Fibroblast of skin of right quadriceps (primary cell): ENCODE measurements around the gene MAP7.

Experiments used
- DNase-seq: peaks from one replicate; pipeline ENCODE4 v3.0.0-alpha.2; 2013

The MAP7 gene

DNA sequence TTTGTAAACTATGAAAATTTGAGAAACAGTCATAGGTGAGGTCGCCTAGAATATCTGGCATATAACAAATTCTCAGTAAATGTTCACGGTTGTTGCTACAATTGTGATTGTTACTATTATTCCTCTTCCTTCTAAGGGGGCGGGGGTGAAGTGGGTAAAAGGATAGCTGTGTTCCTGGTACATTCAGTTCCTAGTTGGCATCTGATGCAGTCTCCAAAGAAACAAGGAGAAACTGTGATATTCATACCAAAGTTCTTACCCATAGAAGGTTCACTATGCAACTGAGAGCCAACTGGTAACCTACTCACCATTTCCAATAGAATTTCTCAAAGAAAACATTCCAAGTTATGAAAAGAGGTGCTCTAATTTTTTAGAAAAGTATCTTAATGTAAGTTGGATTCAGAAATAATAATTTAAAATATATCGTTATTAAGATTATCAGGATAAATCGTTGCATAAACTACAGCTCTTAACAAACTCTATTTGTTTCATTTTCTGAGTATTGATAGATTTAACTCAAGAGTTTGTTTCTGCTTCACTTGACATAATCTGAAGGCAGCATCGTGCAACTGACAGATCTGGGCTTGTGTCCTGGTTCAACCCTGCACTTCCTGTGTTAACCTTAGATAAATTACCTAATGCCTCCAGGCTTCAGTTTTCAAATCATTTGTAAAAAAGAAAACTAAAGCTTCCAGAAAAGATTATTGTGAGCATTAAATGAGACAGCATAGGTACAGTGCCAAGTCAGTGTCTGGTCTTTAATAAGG lies 13.3 kb upstream of the MAP7 start:
- DNase-seq, result no peak

GRCh38 chr6:136562211-136562610 lies 12.0 kb upstream of the MAP7 start:
- no peak for DNase-seq

DNA sequence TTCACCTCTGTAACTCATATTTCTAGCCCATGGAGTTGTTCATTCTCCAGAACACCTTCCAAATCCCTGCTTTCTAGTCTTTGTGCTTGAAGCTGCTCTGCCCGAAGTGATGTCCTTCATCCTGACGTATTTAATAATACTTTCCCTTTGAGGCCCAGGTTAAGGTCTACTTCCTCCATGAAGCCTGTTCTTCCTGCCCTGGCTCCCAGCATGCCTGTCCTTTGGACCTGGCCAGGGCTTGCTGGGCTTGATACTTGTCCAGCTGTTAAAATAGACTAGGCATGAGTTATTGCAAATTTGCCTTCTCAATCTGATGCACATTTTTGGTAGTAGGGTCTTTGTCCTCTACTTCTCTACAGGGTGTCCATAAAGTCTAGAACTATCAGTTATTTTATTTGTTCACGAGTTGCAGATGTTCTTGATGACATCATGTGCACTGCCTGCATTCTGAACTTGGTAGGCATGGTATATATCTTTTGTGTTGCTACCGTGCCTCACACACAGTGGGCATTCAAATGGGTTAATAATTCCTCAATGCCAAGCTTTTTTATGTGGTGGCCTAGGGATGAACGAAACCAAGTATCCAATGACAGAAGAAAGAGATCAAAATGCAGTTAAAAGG lies 3.1 kb upstream of the MAP7 start:
- DNase-seq, result no peak

- no peak for DNase-seq
Measured at GRCh38 chr6:136552054-136552453, 1.8 kb upstream of the MAP7 start.

- no peak for DNase-seq
Measured at GRCh38 chr6:136551103-136551502, 881 bp upstream of the MAP7 start.

- no peak for DNase-seq
Measured at GRCh38 chr6:136550045-136550329, 235 bp downstream of the MAP7 start.

- DNase-seq, result no peak
Measured at GRCh38 chr6:136549300-136550044, 750 bp downstream of the MAP7 start.

DNA sequence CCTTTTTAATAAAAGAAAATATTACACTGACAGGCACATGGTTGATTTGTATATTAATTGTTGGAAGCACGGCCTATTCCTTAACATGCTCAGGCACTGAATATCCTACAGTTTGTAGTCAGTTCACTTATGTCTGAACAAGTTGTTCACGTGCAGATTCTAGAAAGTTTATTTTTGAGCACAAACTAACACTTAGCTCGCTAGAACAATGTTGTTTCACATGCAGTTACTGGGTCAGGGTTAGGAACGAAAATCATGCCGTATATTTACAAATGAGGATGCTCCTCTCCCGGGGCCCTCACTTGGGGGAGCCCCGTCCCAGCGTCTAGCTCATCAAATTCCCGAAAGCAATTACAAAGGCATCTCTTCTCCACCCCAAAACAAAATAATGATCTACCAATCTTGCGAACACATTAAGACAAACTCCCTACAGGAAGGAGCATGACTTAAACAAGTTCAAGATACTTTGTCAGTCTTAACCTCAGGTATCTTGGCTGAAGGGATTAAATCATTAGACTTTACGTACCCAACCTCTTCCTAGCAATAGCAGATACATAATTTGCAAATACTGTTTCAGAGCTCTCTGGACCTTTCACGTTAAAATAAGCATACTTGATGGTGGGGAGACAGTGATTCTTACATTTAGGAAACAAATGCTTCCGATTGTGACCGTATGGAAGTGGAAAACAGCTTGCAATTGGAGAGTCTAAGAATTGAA lies 1.5 kb downstream of the MAP7 start:
- DNase-seq, result no peak

GRCh38 chr6:136547871-136548270 lies 2.4 kb downstream of the MAP7 start:
- no peak for DNase-seq

GRCh38 chr6:136547336-136547735 lies 2.9 kb downstream of the MAP7 start:
- peak; percentile 39 for DNase-seq

DNA sequence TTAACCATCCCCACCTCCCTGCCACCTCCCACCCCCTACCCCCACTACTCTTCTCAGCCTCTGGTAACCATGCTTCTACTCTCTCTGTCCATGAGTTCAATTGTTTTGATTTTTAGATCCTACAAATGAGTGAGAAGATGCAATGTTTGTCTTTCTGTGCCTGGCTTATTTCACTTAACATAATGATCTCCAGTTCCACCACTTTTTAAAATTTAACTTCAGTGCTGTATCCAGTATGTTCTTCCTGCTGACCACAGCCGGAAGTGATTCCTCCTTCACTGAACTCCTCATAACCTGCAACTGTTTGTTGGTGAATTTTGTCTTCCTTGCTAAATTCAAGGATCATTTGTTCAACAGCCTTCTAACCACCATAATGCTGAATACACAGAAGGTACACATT lies 3.9 kb downstream of the MAP7 start:
- no peak for DNase-seq

DNA sequence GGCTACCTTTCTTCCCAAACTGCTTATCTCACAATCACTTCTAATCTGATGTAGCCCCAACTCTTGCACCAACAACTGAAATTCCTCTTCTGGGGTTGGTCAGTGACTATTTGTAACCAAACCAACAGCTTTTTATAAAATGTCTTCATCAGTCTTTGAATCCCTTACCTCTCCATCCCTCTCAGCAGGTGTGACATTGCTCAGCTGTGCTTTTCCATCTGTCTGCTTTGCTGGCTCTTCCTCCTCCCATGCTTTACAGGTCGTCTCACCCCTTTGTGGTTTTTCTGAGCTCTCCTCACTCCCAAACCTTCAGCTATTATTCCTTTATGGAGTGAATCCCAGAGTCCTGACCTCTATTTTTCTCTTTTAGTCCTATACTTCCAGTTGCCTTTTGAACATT lies 5.9 kb downstream of the MAP7 start:
- DNase-seq, result no peak

DNA sequence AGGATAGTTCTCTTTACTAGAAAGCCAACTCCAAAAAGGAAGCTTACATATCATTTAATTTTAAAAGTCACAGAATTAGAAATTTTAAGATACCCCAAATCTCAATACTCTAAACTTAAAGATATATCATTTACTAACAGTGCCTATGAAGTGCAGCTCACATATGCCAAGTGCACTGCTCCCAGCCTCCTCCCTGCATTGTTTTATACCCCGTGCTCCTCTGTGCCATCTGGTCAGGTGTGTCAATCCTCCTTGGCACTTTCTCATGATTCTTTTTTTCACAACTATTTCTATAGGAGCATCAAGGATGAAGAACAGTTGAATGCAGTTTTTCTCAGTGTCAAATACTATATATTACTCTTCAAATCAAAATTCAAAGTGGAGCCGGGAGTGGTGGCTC lies 8.8 kb downstream of the MAP7 start:
- DNase-seq, result no peak

DNA sequence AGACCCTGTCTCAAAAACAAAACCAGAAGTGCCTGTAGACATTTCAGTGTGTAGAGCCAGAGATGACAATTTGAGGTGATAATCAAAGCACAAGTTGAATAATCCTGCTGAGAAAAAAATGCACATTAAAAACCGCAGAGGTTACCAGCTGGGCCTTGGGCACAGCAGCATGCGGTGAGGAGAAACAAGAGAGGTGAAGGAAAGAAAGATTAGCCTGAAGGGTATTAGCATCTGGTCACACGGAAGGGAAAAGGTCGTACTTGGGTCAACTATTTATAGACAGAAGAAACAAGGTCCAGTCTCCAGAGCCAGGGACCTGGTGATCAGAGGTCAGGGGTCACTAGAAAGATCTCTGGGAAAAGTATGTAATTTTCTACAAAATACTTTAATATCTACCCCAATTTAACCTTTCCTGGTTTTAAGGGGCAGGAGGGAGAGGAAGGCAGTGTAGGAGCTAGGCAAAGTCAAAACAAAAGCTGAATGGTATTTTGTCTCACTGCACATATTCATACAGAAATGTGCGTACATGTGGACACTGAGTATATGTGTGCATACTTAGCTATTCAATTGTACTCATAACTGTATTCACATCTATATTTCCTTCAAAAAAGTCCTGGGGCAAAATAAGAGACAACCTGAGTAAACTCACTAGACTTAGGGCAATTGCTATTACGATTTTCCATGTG lies 10.1 kb downstream of the MAP7 start:
- no peak for DNase-seq

DNA sequence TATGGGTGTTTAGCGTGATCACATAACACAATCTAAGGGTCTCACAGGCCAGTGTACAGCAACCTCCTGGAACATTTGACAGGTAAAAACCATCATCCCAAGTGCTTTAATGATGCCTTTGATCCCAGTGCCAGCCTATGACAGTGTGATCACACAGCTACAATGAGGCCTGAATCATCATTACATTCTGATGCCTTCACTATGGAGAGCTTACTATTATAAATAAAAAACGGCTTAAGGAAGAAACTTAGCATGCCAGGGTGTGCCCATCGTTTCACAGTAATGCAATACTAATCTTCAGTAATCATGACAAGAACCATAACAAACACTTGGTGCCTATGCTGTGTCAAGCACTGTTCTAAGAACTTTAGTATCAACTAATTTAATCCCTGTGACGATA lies 11.4 kb downstream of the MAP7 start:
- no peak for DNase-seq

- DNase-seq, result no peak
Measured at GRCh38 chr6:136535880-136536650, 14.2 kb downstream of the MAP7 start.

DNA sequence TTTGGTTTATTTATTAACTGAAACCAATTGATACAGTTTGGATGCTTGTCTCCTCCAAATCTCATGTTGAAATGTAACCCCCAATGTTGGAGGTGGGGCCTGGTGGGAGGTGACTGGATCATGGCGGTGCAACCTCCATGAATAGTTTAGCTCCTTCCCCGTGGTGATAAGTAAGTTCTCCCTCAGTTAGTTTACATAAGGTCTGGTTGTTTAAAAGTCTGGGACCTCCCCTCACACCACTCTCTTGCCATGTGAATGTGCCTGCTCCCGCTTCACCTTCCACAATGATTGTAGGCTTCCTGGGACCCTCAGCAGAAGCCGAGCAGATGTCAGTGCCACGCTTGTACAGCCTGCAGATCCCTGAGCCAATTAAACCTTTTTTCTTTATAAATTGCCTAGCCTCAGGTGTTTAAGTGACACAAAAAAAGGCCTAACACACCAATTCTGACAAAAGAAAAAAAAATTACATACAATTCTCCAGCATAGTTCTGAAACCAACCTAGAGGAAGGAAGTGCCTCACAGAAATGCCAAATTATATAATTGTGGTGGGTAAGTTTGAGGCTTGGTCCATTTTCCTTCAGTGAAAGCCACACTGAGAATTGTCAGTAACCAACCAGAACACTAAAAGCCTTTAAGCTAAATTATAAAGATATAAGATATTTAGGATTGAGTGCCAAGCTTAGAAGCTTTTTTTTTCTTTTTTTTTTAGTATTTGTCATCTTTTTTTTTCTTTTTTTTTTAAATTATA lies 15.0 kb downstream of the MAP7 start:
- DNase-seq, result no peak

DNA sequence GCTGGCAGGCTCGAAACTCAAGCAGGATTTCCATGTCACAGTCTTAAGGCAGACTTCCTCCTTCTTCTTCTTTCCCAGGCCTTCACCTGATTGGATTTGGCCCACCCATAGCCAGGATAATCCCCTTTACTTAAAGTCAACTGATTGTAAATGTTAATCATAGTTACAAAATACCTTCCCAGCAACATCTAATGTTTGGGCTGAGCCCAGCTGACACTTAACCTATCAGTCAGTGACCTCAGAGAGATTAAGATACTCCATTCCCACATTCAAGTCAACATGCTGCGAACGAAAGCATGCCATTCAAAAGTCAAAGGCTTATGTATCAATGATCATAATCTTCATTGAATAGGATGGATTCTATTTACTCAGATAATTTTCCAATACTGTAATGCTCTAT lies 16.0 kb downstream of the MAP7 start:
- no peak for DNase-seq

GRCh38 chr6:136533487-136533886 lies 16.7 kb downstream of the MAP7 start:
- no peak for DNase-seq

- DNase-seq, result no peak
Measured at GRCh38 chr6:136532030-136532429, 18.2 kb downstream of the MAP7 start.

GRCh38 chr6:136529710-136530109 lies 20.5 kb downstream of the MAP7 start:
- DNase-seq, result no peak

DNA sequence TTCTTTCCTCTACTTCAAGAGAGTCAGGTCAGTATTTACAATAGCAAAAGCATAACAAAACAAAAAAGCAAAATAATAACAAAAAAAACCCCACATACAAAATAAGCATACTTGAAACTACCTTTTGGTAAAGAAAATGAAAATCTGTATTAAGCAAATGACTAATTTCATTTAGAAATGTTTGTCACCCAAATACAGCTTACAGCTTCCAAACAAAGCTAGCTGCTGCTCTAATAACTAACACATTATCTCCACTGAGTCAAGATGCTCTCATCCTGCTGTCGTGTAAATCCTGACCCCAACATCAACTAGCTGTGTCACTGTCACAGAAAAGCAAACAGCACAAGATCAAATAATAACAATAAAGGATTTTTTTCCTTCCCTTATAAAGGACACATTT lies 21.7 kb downstream of the MAP7 start:
- DNase-seq, result no peak
